DOHH2 (cell line): ENCODE data around the gene APBB1.

Experiments used
- H3F3A ChIP-seq: fragments of 200-600 bp; sonication (generic), shearing (Covaris generic); 2 replicates; pipeline ENCODE4 v1.6.0; 2016; ENCODE audit warnings: antibody characterized with exemption, mild to moderate bottlenecking; ENCODE audit not compliant: control insufficient read depth, insufficient read depth
- H3K27ac ChIP-seq: fragments of 200-600 bp; sonication (generic); 2 replicates; pipeline ENCODE4 v1.5.1; 2014; ENCODE audit warnings: low read depth, mild to moderate bottlenecking, low read length, moderate library complexity
- H3K27me3 ChIP-seq: fragments of 200-600 bp; sonication (generic); 2 replicates; pipeline ENCODE4 v1.6.1; 2014; ENCODE audit warnings: mild to moderate bottlenecking, low read length, mixed read lengths; ENCODE audit not compliant: control insufficient read depth
- H3K36me3 ChIP-seq: fragments of 200-600 bp; sonication (generic); 2 replicates; pipeline ENCODE4 v1.6.1; 2014; ENCODE audit warnings: mild to moderate bottlenecking, low read length, moderate library complexity, mixed read lengths; ENCODE audit not compliant: control insufficient read depth
- H3K4me1 ChIP-seq: fragments of 200-600 bp; sonication (generic); 2 replicates; pipeline ENCODE4 v1.6.1; 2014; ENCODE audit warnings: mild to moderate bottlenecking, low read length, mixed read lengths; ENCODE audit not compliant: control insufficient read depth
- H3K4me2 ChIP-seq: fragments of 200-600 bp; sonication (generic); 2 replicates; pipeline ENCODE4 v1.6.0; 2014; ENCODE audit warnings: mild to moderate bottlenecking, low read length, moderate library complexity
- H3K4me3 ChIP-seq: fragments of 200-600 bp; sonication (generic); 2 replicates; pipeline ENCODE4 v1.5.1; 2014; ENCODE audit warnings: mild to moderate bottlenecking, low read length, mixed read lengths
- H3K79me2 ChIP-seq: fragments of 200-600 bp; sonication (generic); 2 replicates; pipeline ENCODE4 v1.6.1; 2014; ENCODE audit warnings: mild to moderate bottlenecking, low read length, mixed read lengths; ENCODE audit not compliant: control insufficient read depth
- H3K9me2 ChIP-seq: fragments of 200-600 bp; sonication (generic); replicated peaks from 2 replicates; pipeline ENCODE4 v1.6.1; 2014; ENCODE audit warnings: mild to moderate bottlenecking, low read length, mixed read lengths; ENCODE audit not compliant: control insufficient read depth
- H3K9me3 ChIP-seq: fragments of 200-600 bp; sonication (generic); 2 replicates; pipeline ENCODE4 v1.6.1; 2014; ENCODE audit warnings: antibody characterized with exemption, low read length, mixed read lengths; ENCODE audit not compliant: control insufficient read depth, insufficient read depth
- H4K20me1 ChIP-seq: fragments of 200-600 bp; sonication (generic); 2 replicates; pipeline ENCODE4 v1.6.0; 2014; ENCODE audit warnings: low read depth, mild to moderate bottlenecking, antibody characterized with exemption, low read length, moderate library complexity; ENCODE audit not compliant: control insufficient read depth, insufficient read depth
- CTCF ChIP-seq: fragments of 200-600 bp; sonication (generic); IDR thresholded peaks from one replicate; pipeline ENCODE4 v1.5.1; 2014; ENCODE audit warnings: antibody characterized with exemption, mild to moderate bottlenecking, low read depth, low read length; ENCODE audit not compliant: poor library complexity, severe bottlenecking
- EZH2phosphoT487 ChIP-seq: fragments of 200-600 bp; sonication (generic); IDR thresholded peaks from 2 replicates; pipeline ENCODE4 v1.6.1; 2017; ENCODE audit warnings: borderline replicate concordance, mild to moderate bottlenecking, antibody characterized with exemption, low read length, moderate library complexity, mixed read lengths

The APBB1 gene

GRCh38 chr11:6378640-6378989 lies 40.3 kb downstream of the APBB1 start:
- Histone ChIP-seq H3F3A (no peaks in the 10 kb centered on the region), H3K4me3 (peak overlapping the region; percentile 28; the same call in 1 of the 2 replicates), H3K79me2 (no peaks in the 10 kb centered on the region), H3K36me3 (no peaks in the 10 kb centered on the region), H3K27me3 (no peaks in the 10 kb centered on the region), H3K9me3 (no peaks in the 10 kb centered on the region), H4K20me1 (no peaks in the 10 kb centered on the region), H3K4me2 (peak overlapping the region; percentile 33), H3K9me2 (no peaks in the 10 kb centered on the region), H3K4me1 (peaks cover 9% of the 10 kb centered on the region), H3K27ac (no peak overlapping the region)
- TF ChIP-seq CTCF: no peak
- TF ChIP-seq EZH2phosphoT487: no peak

- H3F3A ChIP-seq: no peaks in the 10 kb centered on the region
- no peaks in the 10 kb centered on the region for H3K79me2 ChIP-seq
- no peaks in the 10 kb centered on the region for H3K36me3 ChIP-seq
- H3K4me3 ChIP-seq: peak overlapping the region; percentile 28
- TF ChIP-seq CTCF (no peak), EZH2phosphoT487 (no peak)
- no peaks in the 10 kb centered on the region for H3K27me3 ChIP-seq
- no peaks in the 10 kb centered on the region for H3K9me2 ChIP-seq
- H3K4me1 ChIP-seq: peaks cover 9% of the 10 kb centered on the region
- H3K9me3 ChIP-seq: no peaks in the 10 kb centered on the region
- no peaks in the 10 kb centered on the region for H4K20me1 ChIP-seq
- no peak overlapping the region for H3K27ac ChIP-seq
- peak overlapping the region; percentile 33 for H3K4me2 ChIP-seq
Measured at GRCh38 chr11:6377902-6378639, 40.8 kb downstream of the APBB1 start.

DNA sequence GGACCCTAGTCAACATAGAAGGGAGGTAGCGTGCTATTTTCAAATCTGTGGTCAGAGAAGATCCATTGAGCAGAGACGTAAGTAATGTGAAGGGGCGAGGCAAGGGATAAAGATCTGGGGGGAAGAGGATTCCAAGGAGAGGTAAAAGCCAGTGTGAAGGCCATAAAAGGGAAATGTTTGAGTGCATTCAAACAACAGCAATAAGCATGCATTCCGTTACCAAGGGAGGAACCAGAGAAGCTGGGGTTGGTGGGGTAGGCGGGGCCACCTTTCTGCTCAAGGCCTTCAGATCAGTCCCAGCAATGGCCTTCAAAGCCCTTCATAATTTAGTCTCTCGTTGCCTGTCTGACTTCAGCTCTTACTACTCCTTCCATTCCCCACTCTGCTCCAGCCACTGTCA lies 47.1 kb downstream of the APBB1 start:
- Histone ChIP-seq H3K4me2 (no peak overlapping the region), H3K79me2 (no peaks in the 10 kb centered on the region)

More for the DNA sequence above, 47.1 kb downstream of the APBB1 start:
- Histone ChIP-seq H3K27ac (no peak overlapping the region), H3K36me3 (no peaks in the 10 kb centered on the region), H3K9me2 (no peaks in the 10 kb centered on the region), H4K20me1 (no peaks in the 10 kb centered on the region), H3K4me1 (no peaks in the 10 kb centered on the region), H3K9me3 (no peaks in the 10 kb centered on the region), H3K4me3 (no peak overlapping the region), H3F3A (no peaks in the 10 kb centered on the region), H3K27me3 (no peaks in the 10 kb centered on the region)
- TF ChIP-seq CTCF: no peak
- TF ChIP-seq EZH2phosphoT487: no peak
